Keratinocyte (primary cell): ENCODE results near the gene MID1. TPM values are rescaled to one million over a fixed set of nuclear protein-coding genes. Genes with fewer than 3 reads are reported as not detected.

Experiments
- DNase-seq: peaks from one replicate; pipeline ENCODE4 v3.0.0-alpha.2; 2011; ENCODE audit warnings: low read depth, missing footprints, low spot score
- FAIRE-seq: peaks from 2 replicates; lab custom pipeline; 2011; peaks lifted over from hg19 to GRCh38; lab: Jason Lieb, UNC
- H2AFZ ChIP-seq: 2 replicates; pipeline ENCODE4 v1.6.0; 2012; ENCODE audit warnings: low read length, control low read depth, inconsistent platforms; ENCODE audit not compliant: control insufficient read depth
- H3K27ac ChIP-seq: 2 replicates; pipeline ENCODE4 v1.5.1; 2011; ENCODE audit warnings: low read length; ENCODE audit not compliant: control insufficient read depth, insufficient read depth
- H3K27me3 ChIP-seq: 3 replicates; pipeline ENCODE4 v1.6.0; 2011; ENCODE audit warnings: low read length; ENCODE audit not compliant: control insufficient read depth, insufficient read depth; ENCODE audit errors: extremely low read depth
- H3K36me3 ChIP-seq, 2 experiments: 2 replicates in 1 of 2; 3 replicates in 1 of 2; pipeline ENCODE4 v1.5.1; 2011; ENCODE audit warnings: low read length in 2 of 2, mild to moderate bottlenecking in 1 of 2; ENCODE audit not compliant: control insufficient read depth in 2 of 2, insufficient read depth in 2 of 2; ENCODE audit errors: extremely low read depth in 1 of 2
- H3K4me1 ChIP-seq: 3 replicates; pipeline ENCODE4 v1.5.1; 2011; ENCODE audit warnings: low read length; ENCODE audit not compliant: control insufficient read depth, insufficient read depth; ENCODE audit errors: extremely low read depth
- H3K4me2 ChIP-seq: 3 replicates; pipeline ENCODE4 v1.6.0; 2011; ENCODE audit warnings: low read depth, low read length; ENCODE audit not compliant: control insufficient read depth, insufficient read depth; ENCODE audit errors: extremely low read depth
- H3K4me3 ChIP-seq, 3 experiments: fragments of 200-600 bp in 1 of 3; sonication (generic) in 1 of 3; 2 replicates in 2 of 3; 3 replicates in 1 of 3; pipeline ENCODE4 v1.5.1; 2011 to 2016; ENCODE audit warnings: low read length in 3 of 3, mild to moderate bottlenecking in 3 of 3, control low read depth in 2 of 3, inconsistent platforms in 1 of 3, low read depth in 1 of 3, mixed read lengths in 1 of 3, mixed run types in 1 of 3, moderate library complexity in 1 of 3; ENCODE audit not compliant: control insufficient read depth in 2 of 3, insufficient read depth in 2 of 3; ENCODE audit errors: extremely low read depth in 1 of 3
- H3K79me2 ChIP-seq: 2 replicates; pipeline ENCODE4 v1.6.0; 2012; ENCODE audit warnings: low read length; ENCODE audit not compliant: control insufficient read depth, insufficient read depth
- H3K9ac ChIP-seq: 3 replicates; pipeline ENCODE4 v1.6.0; 2011; ENCODE audit warnings: low read length; ENCODE audit not compliant: control insufficient read depth, insufficient read depth; ENCODE audit errors: extremely low read depth
- H3K9me1 ChIP-seq: 3 replicates; pipeline ENCODE4 v1.6.0; 2011; ENCODE audit warnings: low read length; ENCODE audit not compliant: control insufficient read depth, insufficient read depth; ENCODE audit errors: extremely low read depth
- H3K9me3 ChIP-seq: 2 replicates; pipeline ENCODE4 v1.5.1; 2012; ENCODE audit warnings: low read depth, low read length; ENCODE audit not compliant: control insufficient read depth
- H4K20me1 ChIP-seq: 3 replicates; pipeline ENCODE4 v1.6.0; 2011; ENCODE audit warnings: low read length; ENCODE audit not compliant: control insufficient read depth, insufficient read depth; ENCODE audit errors: extremely low read depth
- EZH2 ChIP-seq: IDR thresholded peaks from one replicate; pipeline ENCODE4 v1.6.1; 2012; ENCODE audit warnings: inconsistent platforms, mild to moderate bottlenecking, low read length, moderate library complexity
- dilution Hi-C: fragments of 300-500 bp; cut with MboI; formaldehyde crosslinking; loops from one replicate; pipeline ENCODE4 v1.7.0; 2020; ENCODE audit warnings: low sequenced_read_pairs; ENCODE audit not compliant: extremely low pct_ligation_motif_present
- polyA plus RNA-seq, 5 experiments: library from polyadenylated mRNA; depleted of rRNA in 3 of 5; stranded (reverse) in 3 of 5; stranded (forward) in 1 of 5; unstranded in 1 of 5; fragments of >200 nt; gene quantifications; 1 replicate in 1 of 5; 2 replicates in 3 of 5; 3 replicates in 1 of 5; pipeline versions ENCODE4 v1.2.1 to v1.2.3, GENCODE V29; 2011 to 2012; ENCODE audit warnings: missing spikeins in 2 of 5, low read depth in 1 of 5, low replicate concordance in 1 of 5
- TF ChIP-seq, protein P1 (sequence below), 3 experiments: IDR thresholded peaks in 1 of 3; conservative IDR thresholded peaks in 1 of 3; optimal IDR thresholded peaks in 1 of 3; 2 replicates in 2 of 3; 3 replicates in 1 of 3; pipeline versions ENCODE3 to v1.5.1; 2011; ENCODE audit warnings: low read length in 3 of 3, mild to moderate bottlenecking in 3 of 3, moderate library complexity in 2 of 3, control low read depth in 1 of 3, inconsistent platforms in 1 of 3; ENCODE audit not compliant: insufficient read depth in 2 of 3; ENCODE audit errors: extremely low read depth in 1 of 3

Gene MID1
- polyA plus RNA-seq, 1 donor (not counting 4 experiments of a cell fraction or from before 2014, with no cell fraction given): 9.2 TPM

DNA sequence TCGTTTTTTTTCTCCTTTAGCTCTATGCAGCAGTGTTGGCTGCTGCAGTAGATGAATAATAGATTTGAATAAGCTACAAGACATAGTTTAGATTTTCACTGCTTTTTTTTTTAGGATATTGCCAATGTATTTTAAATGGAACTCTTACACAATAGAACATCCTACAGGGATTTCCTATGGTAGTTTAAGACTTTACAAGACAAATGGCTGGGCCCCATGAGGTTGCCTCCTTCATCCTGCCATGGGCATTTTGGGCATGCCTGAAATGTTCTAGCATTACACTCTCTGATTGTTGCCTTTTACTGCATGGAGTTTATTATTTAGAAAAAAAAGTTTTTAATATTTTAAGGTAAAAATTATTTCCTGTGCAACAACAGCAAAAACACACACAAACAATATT, 74.5 kb downstream of the MID1 start:
- Histone ChIP-seq H3K79me2 (no peaks in the 10 kb centered on the region), H2AFZ (no peak overlapping the region), H4K20me1 (no peaks in the 10 kb centered on the region), H3K9me3 (no peaks in the 10 kb centered on the region), H3K4me1 (peaks cover 7% of the 10 kb centered on the region), H3K4me2 (no peak overlapping the region), H3K9ac (no peak overlapping the region), H3K27me3 (no peaks in the 10 kb centered on the region), H3K27ac (no peak overlapping the region), H3K36me3 (no peaks in the 10 kb centered on the region), H3K4me3 (no peak overlapping the region), H3K9me1 (no peaks in the 10 kb centered on the region)
- dilution Hi-C loops: no loop called here
- no peak for FAIRE-seq
- DNase-seq: no peak
- TF ChIP-seq, protein P1, sequence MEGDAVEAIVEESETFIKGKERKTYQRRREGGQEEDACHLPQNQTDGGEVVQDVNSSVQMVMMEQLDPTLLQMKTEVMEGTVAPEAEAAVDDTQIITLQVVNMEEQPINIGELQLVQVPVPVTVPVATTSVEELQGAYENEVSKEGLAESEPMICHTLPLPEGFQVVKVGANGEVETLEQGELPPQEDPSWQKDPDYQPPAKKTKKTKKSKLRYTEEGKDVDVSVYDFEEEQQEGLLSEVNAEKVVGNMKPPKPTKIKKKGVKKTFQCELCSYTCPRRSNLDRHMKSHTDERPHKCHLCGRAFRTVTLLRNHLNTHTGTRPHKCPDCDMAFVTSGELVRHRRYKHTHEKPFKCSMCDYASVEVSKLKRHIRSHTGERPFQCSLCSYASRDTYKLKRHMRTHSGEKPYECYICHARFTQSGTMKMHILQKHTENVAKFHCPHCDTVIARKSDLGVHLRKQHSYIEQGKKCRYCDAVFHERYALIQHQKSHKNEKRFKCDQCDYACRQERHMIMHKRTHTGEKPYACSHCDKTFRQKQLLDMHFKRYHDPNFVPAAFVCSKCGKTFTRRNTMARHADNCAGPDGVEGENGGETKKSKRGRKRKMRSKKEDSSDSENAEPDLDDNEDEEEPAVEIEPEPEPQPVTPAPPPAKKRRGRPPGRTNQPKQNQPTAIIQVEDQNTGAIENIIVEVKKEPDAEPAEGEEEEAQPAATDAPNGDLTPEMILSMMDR (optimal IDR thresholded peaks at IDR 0.05 in 1 of 3, IDR thresholded peaks at IDR 0.05 in 1 of 3, conservative IDR thresholded peaks at IDR 0.05 in 1 of 3; ENCODE audit: extremely low read depth in 1 of 3, insufficient read depth in 2 of 3, low read length in 3 of 3): no peak
- TF ChIP-seq EZH2: no peak

DNA sequence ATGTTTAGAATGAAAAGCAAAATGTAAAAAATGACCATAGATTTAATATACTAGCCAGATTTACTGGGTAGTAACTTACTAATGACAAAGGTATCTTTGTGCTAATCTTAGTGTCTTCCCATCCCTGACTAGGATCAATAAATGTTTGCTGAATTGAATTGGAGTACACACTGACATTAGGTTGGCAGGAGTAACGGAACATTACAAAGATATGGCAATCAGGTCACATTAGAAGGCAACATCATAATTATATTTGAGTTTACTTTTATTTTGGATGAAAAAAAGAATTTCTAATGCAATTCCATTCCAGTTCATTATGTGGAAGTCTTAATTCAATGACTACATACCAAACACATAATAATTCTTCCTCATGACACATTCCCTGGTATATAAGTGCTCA, 77.8 kb downstream of the MID1 start:
- Histone ChIP-seq H4K20me1 (no peaks in the 10 kb centered on the region), H3K36me3 (no peaks in the 10 kb centered on the region), H3K9me1 (no peaks in the 10 kb centered on the region), H2AFZ (no peak overlapping the region), H3K4me3 (no peak overlapping the region), H3K9me3 (no peaks in the 10 kb centered on the region), H3K79me2 (no peaks in the 10 kb centered on the region), H3K4me1 (no peaks in the 10 kb centered on the region), H3K9ac (no peak overlapping the region), H3K27ac (no peak overlapping the region), H3K27me3 (no peaks in the 10 kb centered on the region), H3K4me2 (no peak overlapping the region)
- FAIRE-seq (no peak), DNase-seq (no peak)
- dilution Hi-C loops: no loop called here
- no peak for TF ChIP-seq EZH2
- TF ChIP-seq, protein P1 (optimal IDR thresholded peaks at IDR 0.05 in 1 of 3, IDR thresholded peaks at IDR 0.05 in 1 of 3, conservative IDR thresholded peaks at IDR 0.05 in 1 of 3; ENCODE audit: extremely low read depth in 1 of 3, insufficient read depth in 2 of 3, low read length in 3 of 3): no peak
